Measurements from ENCODE around the gene MGST3. TPM values are rescaled to one million over a fixed set of nuclear protein-coding genes. Genes with fewer than 3 reads are reported as not detected.
"Not testable (repeated sequence)": the region's sequence is repeated elsewhere in the genome, so short reads cannot be mapped to it uniquely, and the experiment has no call there.

MGST3 gene
- total RNA-seq, 4 donors from 2014 or later = 250 to 616 (median 291) TPM

DNA sequence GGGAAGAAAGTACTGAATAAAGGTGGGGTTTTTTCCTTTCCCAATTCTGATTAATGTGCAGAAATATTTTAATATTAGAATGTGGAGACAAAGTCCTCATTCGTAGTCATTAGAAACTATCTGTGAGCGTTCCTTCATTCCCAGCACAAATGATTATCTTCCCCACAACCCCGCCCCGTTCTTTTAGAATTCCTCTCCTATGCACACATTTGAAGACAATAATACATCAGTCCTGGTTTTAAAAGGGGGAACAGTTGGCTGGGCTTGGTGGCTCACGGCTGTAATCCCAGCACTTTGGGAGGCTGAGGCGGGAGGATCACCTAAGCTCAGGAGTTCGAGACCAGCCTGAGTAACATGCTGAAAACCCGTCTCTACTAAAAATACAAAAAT, 66.5 kb downstream of the MGST3 start:
- DNase-seq (ENCODE audit: low spot score) = no peak
- ATAC-seq (ENCODE audit: low FRiP score) = no peak
- TF ChIP-seq, protein P1, sequence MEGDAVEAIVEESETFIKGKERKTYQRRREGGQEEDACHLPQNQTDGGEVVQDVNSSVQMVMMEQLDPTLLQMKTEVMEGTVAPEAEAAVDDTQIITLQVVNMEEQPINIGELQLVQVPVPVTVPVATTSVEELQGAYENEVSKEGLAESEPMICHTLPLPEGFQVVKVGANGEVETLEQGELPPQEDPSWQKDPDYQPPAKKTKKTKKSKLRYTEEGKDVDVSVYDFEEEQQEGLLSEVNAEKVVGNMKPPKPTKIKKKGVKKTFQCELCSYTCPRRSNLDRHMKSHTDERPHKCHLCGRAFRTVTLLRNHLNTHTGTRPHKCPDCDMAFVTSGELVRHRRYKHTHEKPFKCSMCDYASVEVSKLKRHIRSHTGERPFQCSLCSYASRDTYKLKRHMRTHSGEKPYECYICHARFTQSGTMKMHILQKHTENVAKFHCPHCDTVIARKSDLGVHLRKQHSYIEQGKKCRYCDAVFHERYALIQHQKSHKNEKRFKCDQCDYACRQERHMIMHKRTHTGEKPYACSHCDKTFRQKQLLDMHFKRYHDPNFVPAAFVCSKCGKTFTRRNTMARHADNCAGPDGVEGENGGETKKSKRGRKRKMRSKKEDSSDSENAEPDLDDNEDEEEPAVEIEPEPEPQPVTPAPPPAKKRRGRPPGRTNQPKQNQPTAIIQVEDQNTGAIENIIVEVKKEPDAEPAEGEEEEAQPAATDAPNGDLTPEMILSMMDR (IDR thresholded peaks at IDR 0.05) = no peak

DNA sequence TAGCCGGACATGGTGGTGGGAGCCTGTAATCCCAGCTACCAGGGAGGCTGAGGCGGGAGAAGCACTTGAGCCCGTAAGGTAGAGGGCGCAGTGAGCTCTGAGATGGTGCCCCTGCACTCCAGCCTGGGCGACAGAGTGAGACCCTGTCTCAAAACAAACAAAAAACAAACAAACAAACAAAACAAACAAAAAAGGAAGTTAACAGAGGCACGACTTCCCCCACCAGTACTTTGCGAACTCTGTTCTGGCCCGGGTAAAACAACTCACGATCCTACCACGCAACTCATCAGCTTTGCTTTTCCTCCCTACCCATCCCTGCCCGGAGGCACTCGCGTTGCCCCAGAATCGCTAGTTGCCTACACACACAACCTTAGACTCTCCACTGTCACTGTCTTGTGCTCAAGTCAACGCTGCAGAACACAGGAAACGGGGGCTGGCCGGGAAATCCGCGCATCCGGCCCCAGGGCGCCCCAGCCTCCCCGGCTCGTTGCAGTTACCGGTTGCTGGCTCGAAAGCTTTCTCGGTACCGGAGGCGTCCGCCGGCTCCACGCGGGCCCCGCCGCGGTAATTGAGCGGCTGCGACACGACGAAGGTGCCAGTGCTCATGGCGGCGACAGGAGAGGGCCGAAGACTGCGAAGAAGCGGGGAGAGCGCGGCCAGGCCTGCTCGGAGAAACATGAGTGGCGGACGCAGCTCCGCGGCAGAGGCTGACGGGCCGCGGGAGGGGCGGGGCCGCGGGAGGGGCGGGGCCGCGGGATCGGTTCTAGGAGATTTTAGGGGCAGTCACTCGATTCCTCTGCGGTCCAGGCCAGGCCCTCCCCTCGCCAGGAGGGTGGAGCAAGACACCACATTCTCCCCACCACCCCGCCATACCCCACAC, 67.1 kb downstream of the MGST3 start, which contains the start of gene ALDH9A1:
Gene ALDH9A1, minus strand, starts transcription at position 682 of the 880 bp plus-strand sequence. Its CDS starts 4 bp downstream, at position 678.
- TF ChIP-seq, protein P1 (IDR thresholded peaks at IDR 0.05) = no peak
- peak; percentile 65 for DNase-seq (ENCODE audit: low spot score)
- peak; percentile 93 for ATAC-seq (ENCODE audit: low FRiP score)

DNA sequence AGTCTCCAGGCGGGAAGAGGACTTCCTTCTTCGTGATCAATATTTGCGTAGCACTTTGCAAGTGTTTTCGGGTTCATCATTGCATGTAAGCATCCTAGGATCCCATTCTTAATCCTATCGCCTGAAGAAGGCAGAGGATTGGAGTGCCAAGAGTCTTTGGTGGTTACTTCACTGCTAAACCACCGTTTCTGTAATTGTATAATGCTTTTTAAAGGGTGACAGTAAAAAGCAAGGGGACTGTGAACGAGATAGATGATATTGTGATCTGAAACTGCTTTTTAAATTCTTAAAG, 67.7 kb downstream of the MGST3 start:
- DNase-seq (ENCODE audit: low spot score) (no peak), ATAC-seq (ENCODE audit: low FRiP score) (no peak)
- TF ChIP-seq, protein P1 (IDR thresholded peaks at IDR 0.05) = no peak

DNA sequence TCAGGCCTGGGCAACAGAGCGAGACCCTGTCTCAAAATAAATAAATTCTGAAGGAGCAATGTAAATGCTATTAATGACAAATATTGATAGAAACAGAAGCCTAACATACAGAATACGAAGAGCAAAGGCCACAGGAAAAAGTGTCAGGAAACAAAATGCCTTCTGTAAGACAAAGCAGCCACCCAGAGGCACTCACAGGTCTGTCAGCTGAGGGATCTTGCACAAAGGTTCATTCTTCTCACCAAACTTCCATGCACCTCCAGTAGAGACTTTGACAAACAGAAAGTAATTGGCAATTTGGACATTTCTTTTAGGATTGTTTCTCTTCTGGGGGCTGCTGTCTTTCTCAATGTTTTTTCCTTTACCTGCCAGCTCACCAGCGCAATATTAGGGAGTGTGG, 68.5 kb downstream of the MGST3 start:
- DNase-seq (ENCODE audit: low spot score) (no peak), ATAC-seq (ENCODE audit: low FRiP score) (no peak)
- TF ChIP-seq, protein P1 (IDR thresholded peaks at IDR 0.05) = no peak

DNA sequence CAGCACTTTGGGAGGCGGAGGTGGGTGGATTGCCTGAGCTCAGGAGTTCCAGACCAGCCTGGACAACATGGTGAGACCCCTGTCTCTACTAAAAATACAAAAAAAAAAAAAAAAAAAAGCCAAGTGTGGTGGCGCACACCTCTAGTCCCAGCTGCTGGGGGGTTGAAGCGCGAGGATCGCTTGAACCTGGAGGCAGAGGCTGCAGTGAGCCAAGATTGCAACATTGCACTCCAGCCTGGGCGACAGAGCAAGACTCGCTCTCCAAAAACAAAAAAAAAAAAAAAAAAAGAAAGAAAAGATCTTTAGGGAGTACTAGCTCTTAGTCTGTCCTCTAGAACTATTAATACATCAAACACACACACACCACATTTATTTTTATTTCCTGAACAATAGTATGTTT, 70.9 kb downstream of the MGST3 start:
- not testable (repeated sequence) for DNase-seq (ENCODE audit: low spot score); ATAC-seq (ENCODE audit: low FRiP score)

DNA sequence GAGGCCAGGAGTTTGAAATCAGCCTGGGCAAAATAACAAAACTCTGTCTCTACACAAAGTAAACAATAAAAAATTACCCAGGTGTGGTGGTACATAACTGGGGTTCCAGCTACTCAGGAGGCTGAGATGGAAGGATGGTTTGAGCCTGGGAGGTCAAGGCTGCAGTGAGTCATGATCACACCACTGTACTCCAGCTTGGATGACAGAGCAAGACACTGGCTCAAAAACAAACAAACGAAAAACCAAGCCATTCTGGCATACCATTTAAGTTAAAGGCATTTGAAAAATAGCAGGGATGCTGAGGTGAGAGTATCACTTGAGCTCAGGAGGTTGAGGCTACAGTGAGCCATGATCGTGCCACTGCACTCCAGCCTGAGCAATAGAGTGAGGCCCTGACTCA, 72.6 kb downstream of the MGST3 start:
- TF ChIP-seq, protein P1 (IDR thresholded peaks at IDR 0.05) = no peak
- ATAC-seq (ENCODE audit: low FRiP score) = no peak
- no peak for DNase-seq (ENCODE audit: low spot score)

Other genes starting within 250 kb of the MGST3 start
- 1 to 10 TPM in 2 of 4 donors, under 1 TPM in 2; 0.63 to 7.9 (median 0.99) TPM for gene RXRG, start 186.1 kb upstream of the MGST3 start, total RNA-seq
- not detected for gene LRRC52, start 87.2 kb upstream of the MGST3 start, total RNA-seq
- 100 to 1,000 TPM in 3 of 4 donors, 10 to 100 TPM in 1; 66.5 to 176 (median 131) TPM for gene ALDH9A1, start 67.3 kb downstream of the MGST3 start, total RNA-seq
- 10 to 100 TPM; 50.8 to 62.5 (median 53.2) TPM for gene TMCO1, start 137.6 kb downstream of the MGST3 start, total RNA-seq
- gene UCK2, start 196.4 kb downstream of the MGST3 start, total RNA-seq = 10 to 100 TPM; 19.3 to 93.9 (median 22.3) TPM

Data from omental fat pad (tissue), 4 donors.